Vagina (tissue), 2 donors: ENCODE results near the gene PGAM5.

Source experiments
- CTCF ChIP-seq, 3 experiments: fragments of 450-650 bp in 2 of 3; fragments of 200-600 bp in 1 of 3; sonication (generic) in 1 of 3; IDR thresholded peaks; one replicate each; pipeline ENCODE4 v1.5.1; 2017 to 2019; ENCODE audit warnings: antibody characterized with exemption in 3 of 3, mild to moderate bottlenecking in 2 of 3, moderate library complexity in 2 of 3
- POLR2A ChIP-seq, 2 donors: fragments of 450-650 bp; IDR thresholded peaks; one replicate each; pipeline ENCODE4 v1.6.1; 2017; ENCODE audit warnings: antibody characterized with exemption in 2 of 2, mild to moderate bottlenecking in 2 of 2, moderate library complexity in 2 of 2

GRCh38 chr12:132708150-132708549, 2.5 kb upstream of the PGAM5 start:
- TF ChIP-seq POLR2A (IDR thresholded peaks at IDR 0.05) (no peak), CTCF (IDR thresholded peaks at IDR 0.05) (no peak)
